Femur (tissue), 1 donor: Measurements from ENCODE around the gene GALNT13.

ENCODE experiments used
- DNase-seq: peaks from one replicate; pipeline ENCODE4 v3.0.0-alpha.2; 2017

GALNT13 gene

GRCh38 chr2:154324601-154325000 is 452.9 kb downstream of the GALNT13 start:
- DNase-seq: no peak

- no peak for DNase-seq
Observed at GRCh38 chr2:154329510-154329909, 457.8 kb downstream of the GALNT13 start.

GRCh38 chr2:154331784-154332183 is 460.1 kb downstream of the GALNT13 start:
- DNase-seq: no peak

GRCh38 chr2:154336201-154336600 is 464.5 kb downstream of the GALNT13 start:
- DNase-seq: no peak

GRCh38 chr2:154338352-154338967 is 466.7 kb downstream of the GALNT13 start:
- no peak for DNase-seq

GRCh38 chr2:154343282-154343681 is 471.6 kb downstream of the GALNT13 start:
- DNase-seq: no peak

- DNase-seq: no peak
Observed at GRCh38 chr2:154350911-154351310, 479.2 kb downstream of the GALNT13 start.

- no peak for DNase-seq
Observed at GRCh38 chr2:154361276-154361675, 489.6 kb downstream of the GALNT13 start.

- DNase-seq: no peak
Observed at GRCh38 chr2:154368153-154368552, 496.4 kb downstream of the GALNT13 start.

- DNase-seq: no peak
Observed at GRCh38 chr2:154370873-154371272, 499.2 kb downstream of the GALNT13 start.

GRCh38 chr2:154374416-154374815 is 502.7 kb downstream of the GALNT13 start:
- no peak for DNase-seq

GRCh38 chr2:154375579-154375931 is 503.8 kb downstream of the GALNT13 start:
- no peak for DNase-seq

- DNase-seq: peak; percentile 20
Observed at GRCh38 chr2:154381931-154382794, 510.4 kb downstream of the GALNT13 start.

GRCh38 chr2:154386186-154386585 is 514.5 kb downstream of the GALNT13 start:
- no peak for DNase-seq

- DNase-seq: no peak
Observed at GRCh38 chr2:154391051-154391450, 519.3 kb downstream of the GALNT13 start.

- DNase-seq: no peak
Observed at GRCh38 chr2:154392256-154392655, 520.5 kb downstream of the GALNT13 start.

GRCh38 chr2:154394600-154394999 is 522.9 kb downstream of the GALNT13 start:
- no peak for DNase-seq

- no peak for DNase-seq
Observed at GRCh38 chr2:154400563-154401290, 529.0 kb downstream of the GALNT13 start.

GRCh38 chr2:154402213-154402612 is 530.5 kb downstream of the GALNT13 start:
- no peak for DNase-seq

GRCh38 chr2:154403242-154403790 is 531.6 kb downstream of the GALNT13 start:
- no peak for DNase-seq

GRCh38 chr2:154408786-154409185 is 537.1 kb downstream of the GALNT13 start:
- no peak for DNase-seq

GRCh38 chr2:154422251-154422650 is 550.5 kb downstream of the GALNT13 start:
- no peak for DNase-seq

GRCh38 chr2:154425994-154426393 is 554.3 kb downstream of the GALNT13 start:
- peak; percentile 18 for DNase-seq
